NCI-H345 treated with DMSO at 0.1 percent for 48 hours (cell line): ENCODE data around the gene R3HDM2.

ENCODE experiments used
- DNase-seq: peaks from one replicate; lab custom pipeline; 2025; ENCODE audit not compliant: unreplicated experiment; lab: John Stamatoyannopoulos, UW

The R3HDM2 gene

GRCh38 chr12:57467212-57467874, 36.5 kb upstream of the R3HDM2 start:
- no peak for DNase-seq

GRCh38 chr12:57465747-57466505, 35.1 kb upstream of the R3HDM2 start:
- no peak for DNase-seq

- DNase-seq, result no peak
Observed at GRCh38 chr12:57465030-57465746, 34.3 kb upstream of the R3HDM2 start.

GRCh38 chr12:57464569-57464968, 33.7 kb upstream of the R3HDM2 start:
- DNase-seq, result no peak

DNA sequence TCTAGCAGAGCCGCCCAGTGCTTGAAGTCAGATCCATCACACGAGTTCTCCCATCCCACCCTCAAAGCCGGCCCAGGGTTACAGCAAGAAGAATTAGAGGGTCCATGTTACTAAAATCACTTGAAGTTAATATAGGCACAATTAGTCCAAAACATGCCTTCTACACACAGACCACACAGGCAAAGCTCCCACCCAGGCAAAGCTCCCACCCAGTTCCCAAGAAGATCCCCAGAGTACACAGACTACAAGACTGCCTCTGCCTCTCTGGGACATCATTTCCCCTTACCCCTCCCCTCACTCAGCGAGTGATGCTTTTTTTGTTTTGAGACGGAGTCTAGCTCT, 32.0 kb upstream of the R3HDM2 start:
- no peak for DNase-seq

DNA sequence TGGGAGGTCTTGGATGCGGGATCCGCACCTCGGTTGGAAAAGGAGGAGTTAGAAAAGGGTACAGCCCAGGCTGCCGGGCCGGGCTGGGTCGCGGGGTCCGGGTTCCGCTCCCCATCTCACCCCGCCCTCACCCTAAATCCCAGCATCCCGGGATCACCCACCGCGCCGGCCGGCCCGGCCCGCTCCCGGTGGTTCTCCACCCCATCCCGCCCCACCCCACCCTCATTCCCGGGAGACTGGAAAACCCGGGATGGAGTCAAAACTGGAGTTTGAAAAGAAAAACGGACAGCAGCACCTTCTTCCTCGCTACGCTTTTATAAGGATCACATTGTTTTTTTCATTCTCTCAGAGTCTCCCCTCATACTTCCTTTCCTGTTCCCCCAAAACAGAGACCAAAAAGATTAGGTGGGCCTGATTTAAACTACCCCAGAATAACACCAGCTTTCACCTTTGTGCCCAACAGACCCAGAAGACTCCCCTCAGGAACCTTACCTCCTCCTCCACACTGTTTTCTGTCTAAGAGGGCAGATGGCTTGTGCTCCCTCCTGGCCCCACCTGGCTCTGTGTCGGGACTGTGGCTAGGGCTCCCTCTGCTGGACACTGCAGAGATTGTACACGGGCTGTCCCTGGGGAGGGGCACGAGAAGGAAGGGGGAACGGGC, 31.5 kb upstream of the R3HDM2 start:
- DNase-seq, result peak; percentile 91

GRCh38 chr12:57461917-57462250, 31.0 kb upstream of the R3HDM2 start:
- no peak for DNase-seq

- no peak for DNase-seq
Observed at GRCh38 chr12:57461276-57461916, 30.6 kb upstream of the R3HDM2 start.

- no peak for DNase-seq
Observed at GRCh38 chr12:57460841-57461275, 30.0 kb upstream of the R3HDM2 start.

DNA sequence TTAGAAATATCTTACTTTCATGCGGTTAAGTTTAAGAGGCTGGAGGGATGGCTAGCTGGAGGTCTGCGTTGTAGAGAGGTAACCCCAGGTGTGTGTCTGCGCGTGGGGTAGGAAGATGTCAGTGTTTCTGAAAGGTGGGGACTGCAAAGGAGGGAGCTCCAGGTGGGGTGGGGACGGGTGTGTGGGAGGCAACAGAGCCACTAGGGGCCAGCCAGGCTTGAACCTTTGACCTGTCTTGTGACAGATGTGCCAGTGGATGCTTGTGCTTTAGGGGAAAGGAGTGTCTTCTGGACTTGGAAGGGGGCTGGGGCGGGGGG, 29.6 kb upstream of the R3HDM2 start:
- DNase-seq, result no peak

- DNase-seq, result no peak
Observed at GRCh38 chr12:57459750-57460467, 29.1 kb upstream of the R3HDM2 start, which contains the start of gene GLI1. Gene GLI1 (plus strand): TSS chr12:57459785. CDS start chr12:57463692, 3,907 bp downstream.

DNA sequence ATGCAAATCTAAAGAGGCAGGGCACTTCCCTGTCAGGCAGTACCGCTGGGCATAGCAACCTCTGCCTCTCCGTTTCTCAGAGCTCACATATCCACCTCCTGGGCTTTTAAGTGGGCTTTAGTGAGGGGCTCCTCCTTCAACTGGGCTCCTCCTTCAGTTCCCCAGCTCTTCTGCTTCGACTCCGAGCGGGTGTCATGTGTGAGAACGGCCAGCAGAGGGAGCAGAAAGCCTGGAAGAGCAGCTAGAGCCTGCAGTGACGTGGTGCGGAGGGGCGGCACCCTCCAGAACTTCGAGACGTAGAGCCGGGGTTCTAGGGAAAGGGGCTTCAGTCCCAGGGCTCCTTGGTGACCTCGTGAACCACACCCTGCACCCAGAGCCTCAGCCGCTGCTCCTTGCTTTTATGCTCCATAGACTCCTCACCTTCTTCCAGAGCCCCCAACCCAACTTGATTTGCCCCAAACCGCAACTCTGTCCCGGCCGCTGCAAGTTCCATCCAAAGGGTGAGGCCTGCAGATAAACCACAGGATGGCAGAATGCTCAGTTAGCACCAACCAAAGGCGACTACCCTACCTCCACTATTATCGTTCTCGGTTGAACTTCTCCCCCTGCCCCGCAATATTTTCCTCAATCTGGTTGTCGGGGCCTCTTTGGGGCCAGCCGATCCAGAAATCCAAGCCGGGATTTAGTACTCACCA, 28.4 kb upstream of the R3HDM2 start:
- peak; percentile 93 for DNase-seq

- no peak for DNase-seq
Observed at GRCh38 chr12:57458665-57459054, 27.8 kb upstream of the R3HDM2 start.

DNA sequence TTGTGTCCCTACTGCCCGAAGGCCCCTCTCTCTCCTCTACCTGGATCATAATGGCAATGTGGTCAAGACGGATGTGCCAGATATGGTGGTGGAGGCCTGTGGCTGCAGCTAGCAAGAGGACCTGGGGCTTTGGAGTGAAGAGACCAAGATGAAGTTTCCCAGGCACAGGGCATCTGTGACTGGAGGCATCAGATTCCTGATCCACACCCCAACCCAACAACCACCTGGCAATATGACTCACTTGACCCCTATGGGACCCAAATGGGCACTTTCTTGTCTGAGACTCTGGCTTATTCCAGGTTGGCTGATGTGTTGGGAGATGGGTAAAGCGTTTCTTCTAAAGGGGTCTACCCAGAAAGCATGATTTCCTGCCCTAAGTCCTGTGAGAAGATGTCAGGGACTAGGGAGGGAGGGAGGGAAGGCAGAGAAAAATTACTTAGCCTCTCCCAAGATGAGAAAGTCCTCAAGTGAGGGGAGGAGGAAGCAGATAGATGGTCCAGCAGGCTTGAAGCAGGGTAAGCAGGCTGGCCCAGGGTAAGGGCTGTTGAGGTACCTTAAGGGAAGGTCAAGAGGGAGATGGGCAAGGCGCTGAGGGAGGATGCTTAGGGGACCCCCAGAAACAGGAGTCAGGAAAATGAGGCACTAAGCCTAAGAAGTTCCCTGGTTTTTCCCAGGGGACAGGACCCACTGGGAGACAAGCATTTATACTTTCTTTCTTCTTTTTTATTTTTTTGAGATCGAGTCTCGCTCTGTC, 26.1 kb upstream of the R3HDM2 start:
- no peak for DNase-seq

- DNase-seq, result no peak
Observed at GRCh38 chr12:57456145-57456700, 25.4 kb upstream of the R3HDM2 start.

DNA sequence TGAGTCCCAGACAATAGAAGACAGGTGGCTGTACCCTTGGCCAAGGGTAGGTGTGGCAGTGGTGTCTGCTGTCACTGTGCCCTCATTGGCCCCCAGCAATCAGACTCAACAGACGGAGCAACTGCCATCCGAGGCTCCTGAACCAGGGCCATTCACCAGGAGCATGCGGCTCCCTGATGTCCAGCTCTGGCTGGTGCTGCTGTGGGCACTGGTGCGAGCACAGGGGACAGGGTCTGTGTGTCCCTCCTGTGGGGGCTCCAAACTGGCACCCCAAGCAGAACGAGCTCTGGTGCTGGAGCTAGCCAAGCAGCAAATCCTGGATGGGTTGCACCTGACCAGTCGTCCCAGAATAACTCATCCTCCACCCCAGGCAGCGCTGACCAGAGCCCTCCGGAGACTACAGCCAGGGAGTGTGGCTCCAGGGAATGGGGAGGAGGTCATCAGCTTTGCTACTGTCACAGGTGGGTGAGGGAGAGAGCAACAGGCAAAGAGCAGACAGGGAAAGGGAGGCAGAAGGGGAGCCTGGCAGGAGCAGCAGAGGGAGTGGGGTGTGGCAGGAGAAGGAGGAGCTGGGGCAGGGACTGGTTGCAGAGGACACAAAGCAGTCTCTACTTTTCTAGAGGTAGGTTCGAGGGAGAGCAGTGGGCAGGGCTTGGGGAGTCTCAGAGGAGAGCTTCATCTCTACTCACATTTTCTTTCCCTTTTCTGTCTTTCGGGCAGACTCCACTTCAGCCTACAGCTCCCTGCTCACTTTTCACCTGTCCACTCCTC, 24.7 kb upstream of the R3HDM2 start:
- DNase-seq, result no peak

- DNase-seq, result no peak
Observed at GRCh38 chr12:57454566-57455373, 23.9 kb upstream of the R3HDM2 start, which contains the start of gene INHBE. Gene INHBE (plus strand): TSS chr12:57455307. CDS start chr12:57455537, 230 bp downstream.
